CD4-positive, alpha-beta T cell treated with Interleukin-4 for 4 hours (primary cell): ENCODE data around the gene PES1.
"Not testable (repeated sequence)": the region's sequence is repeated elsewhere in the genome, so short reads cannot be mapped to it uniquely, and the experiment has no call there.

Experiments used
- DNase-seq: peaks from one replicate; pipeline ENCODE4 v3.0.0-alpha.2; 2020

Gene PES1

GRCh38 chr22:30607939-30608338, 16.2 kb upstream of the PES1 start:
- DNase-seq, result no peak

- DNase-seq, result no peak
These were observed 15.7 kb upstream of the PES1 start for GRCh38 chr22:30607300-30607930.

- peak; percentile 19 for DNase-seq
These were observed 15.0 kb upstream of the PES1 start, which contains the start of gene TCN2 for GRCh38 chr22:30606455-30607299. Gene TCN2 (plus strand): TSS chr22:30607174. CDS start chr22:30607332, 158 bp downstream.

GRCh38 chr22:30605449-30606110, 13.9 kb upstream of the PES1 start:
- peak; percentile 38 for DNase-seq

GRCh38 chr22:30604723-30605122, 13.0 kb upstream of the PES1 start:
- no peak for DNase-seq

- no peak for DNase-seq
These were observed 12.1 kb upstream of the PES1 start for GRCh38 chr22:30603801-30604200.

DNA sequence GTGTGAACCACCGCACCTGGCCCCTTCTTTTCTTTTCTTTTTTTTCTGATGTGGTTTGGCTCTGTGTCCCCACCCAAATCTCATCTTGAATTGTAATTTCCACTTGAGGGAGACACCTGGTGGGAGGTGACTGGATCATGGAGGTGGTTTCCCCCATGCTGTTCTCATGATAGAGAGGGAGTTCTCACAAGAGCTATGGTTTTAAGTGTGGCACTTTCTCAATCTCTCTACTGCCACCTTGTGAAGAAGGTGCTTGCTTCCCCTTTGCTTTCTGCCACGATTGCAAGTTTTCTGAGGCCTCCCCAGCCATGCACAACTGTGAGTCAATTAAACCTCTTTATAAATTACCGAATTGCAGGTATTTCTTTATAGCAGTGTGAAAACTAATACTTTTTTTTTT, 10.3 kb upstream of the PES1 start:
- DNase-seq, result peak; percentile 27

- no peak for DNase-seq
These were observed 9.8 kb upstream of the PES1 start for GRCh38 chr22:30601464-30601863.

DNA sequence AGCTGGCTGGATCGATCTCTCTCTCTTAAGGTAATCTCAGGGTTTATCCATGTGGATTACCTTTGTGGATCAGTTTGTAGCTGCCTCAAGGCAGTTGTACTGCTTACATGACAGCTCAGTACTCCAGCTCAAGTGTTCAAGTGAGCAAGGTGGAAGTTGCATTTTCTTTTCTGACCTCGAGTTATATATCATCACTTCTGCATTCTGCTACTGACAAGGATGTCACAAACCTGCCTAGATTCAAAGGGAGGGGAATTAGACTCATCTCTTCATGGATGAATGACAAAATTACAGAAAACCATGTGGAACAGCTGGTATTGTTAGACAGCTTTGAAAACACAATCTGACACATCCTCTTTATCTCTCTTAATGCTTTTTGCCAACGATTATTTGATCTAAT, 9.2 kb upstream of the PES1 start:
- DNase-seq, result no peak

DNA sequence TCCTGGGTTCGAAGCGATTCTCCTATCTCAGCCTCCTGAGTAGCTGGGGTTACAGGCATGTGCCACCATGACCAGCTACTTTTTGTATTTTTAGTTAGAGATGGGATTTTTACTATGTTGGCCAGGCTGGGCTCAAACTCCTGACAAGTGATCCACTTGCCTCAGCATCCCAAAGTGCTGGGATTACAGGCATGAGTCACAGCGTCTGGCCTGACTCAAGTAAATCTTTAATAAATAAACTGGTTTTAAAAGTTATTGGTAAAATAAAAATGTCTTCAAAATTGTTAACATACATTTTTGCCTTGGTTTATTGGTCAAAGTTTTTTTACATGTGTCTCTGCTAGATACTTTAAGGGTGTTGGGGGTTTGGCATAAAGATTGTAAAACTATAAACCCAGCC, 7.3 kb upstream of the PES1 start:
- no peak for DNase-seq

DNA sequence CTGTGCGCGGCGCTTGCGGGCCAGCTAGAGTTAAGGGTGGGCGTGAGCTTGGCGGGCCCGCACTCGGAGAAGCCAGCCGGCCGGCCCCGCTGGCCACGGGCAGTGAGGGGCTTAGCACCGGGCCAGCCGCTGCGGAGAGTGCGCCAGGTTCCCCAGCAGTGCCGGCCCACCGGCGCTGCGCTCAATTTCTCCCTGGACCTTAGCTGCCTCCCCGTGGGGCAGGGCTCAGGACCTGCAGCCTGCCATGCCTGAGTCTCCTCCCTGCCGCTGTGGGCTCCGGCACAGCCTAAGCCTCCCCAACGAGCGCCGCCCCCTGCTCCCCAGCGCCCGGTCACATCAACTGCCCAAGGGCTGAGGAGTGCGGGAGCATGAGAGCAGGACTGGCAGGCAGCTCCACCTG, 5.2 kb upstream of the PES1 start:
- no peak for DNase-seq

GRCh38 chr22:30596199-30596598, 4.5 kb upstream of the PES1 start:
- no peak for DNase-seq

DNA sequence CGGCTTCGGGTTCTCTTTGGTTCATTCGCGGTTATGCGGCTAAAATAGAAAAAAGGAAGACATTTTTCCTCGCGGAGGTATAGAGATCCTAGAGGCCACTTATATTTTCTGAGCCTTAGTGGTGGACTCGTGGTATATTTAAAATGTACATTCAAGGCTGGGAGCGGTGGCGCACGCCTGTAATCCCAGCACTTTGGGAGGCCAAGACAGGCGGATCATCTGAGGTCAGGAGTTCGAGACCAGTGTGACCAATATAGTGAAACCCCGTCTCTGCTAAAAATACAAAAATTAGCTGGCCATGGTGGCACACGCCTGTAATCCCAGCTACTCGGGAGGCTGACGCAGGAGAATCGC, 627 bp upstream of the PES1 start:
- DNase-seq, result not testable (repeated sequence)

- no peak for DNase-seq
These were observed 521 bp downstream of the PES1 start for GRCh38 chr22:30591191-30591587.

GRCh38 chr22:30586414-30586813, 5.3 kb downstream of the PES1 start:
- DNase-seq, result no peak

DNA sequence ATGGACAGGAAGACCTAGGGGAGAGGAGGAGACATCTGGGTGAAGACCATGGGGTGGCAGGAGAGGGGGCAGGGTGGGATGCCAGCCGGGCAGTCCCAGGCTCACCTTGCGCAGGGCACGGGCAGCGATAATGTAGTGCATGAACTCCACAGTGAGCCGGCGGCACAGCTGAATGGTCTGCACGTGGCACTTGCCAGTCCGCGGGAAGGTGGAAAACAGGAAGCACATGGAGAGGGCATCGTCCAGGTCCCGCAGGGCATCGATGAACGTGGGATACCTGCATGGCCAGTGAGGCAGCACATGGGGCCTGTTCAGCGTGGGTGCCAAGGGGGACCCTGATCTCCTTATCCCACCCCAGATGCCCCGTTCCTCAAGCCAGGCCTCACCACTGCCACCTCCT, 7.3 kb downstream of the PES1 start:
- no peak for DNase-seq

DNA sequence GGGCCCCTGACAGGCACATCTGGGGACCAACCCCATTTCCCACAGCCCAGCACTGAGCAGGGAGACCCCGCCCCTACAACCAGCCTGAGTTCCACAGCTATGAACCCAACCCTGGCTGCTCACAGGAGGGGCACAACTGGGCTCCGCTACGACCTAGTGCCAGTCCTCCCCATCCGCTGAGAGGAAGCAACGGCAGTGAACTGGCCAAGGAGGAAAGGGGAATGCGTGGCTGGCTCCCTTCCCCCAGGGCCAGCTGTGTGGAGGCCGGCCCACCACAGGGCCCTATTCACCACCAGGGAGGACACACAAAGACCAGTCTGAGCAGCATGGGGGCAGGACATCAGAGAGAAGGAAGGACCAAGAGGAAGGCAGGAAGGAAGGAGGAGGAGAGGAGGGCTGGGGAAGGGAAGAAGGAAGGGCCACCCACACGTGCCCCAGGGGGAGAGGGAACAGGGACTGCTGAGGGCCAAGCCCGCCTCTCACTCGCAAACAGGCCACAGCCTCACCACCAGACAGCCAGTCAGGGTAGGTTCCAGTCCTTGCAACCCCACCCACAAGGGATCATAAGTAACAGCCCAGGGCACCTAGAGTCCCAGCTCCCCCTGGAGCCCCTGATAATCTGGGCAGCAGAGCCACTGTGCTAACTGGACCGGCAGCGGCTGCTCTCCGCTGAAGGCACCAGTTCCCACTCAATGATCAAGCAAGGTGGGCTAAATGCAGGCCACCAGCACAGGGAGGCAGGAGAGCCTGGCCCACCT, 8.7 kb downstream of the PES1 start:
- no peak for DNase-seq

- no peak for DNase-seq
These were observed 9.7 kb downstream of the PES1 start for GRCh38 chr22:30582051-30582450.

DNA sequence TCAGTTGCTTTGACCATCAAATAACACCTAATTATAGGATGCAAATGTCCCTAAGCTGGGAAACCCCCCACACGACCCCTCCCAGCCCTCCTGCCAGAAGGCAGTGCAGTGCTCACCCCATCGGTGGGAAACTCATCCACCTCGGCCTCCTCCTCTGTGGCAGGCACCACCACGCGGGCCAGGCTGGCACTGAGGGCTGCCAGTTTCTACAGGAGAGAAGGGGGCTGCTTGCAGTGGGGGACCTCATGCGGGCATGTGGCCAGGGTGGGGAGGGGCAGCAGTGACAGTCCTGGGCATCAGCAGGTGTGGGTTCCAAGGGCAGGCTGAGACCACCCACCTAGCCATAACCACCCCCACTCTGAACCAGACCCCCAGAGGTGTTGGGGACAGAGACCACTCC, 10.8 kb downstream of the PES1 start:
- DNase-seq, result no peak

GRCh38 chr22:30578481-30578880, 13.2 kb downstream of the PES1 start:
- no peak for DNase-seq

DNA sequence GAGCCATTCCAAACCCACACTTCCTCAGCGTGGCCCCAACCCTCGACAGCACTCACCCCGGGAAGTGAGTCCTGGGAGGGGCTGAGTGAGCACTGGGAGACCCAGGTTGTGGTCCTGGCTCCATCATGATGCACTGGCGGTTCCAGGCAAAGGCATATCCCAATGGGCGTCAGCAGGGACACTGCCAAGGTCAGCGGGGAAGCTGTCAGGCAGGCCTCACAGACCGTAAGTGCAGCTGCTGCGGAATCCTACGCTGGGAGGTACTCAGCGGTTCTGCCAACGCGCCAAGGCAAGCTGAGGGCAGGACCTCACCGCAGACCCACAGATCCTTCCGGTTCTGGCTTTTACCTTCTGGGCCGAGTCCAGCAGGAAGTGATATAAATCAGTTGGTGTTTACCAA, 15.9 kb downstream of the PES1 start:
- DNase-seq, result no peak

GRCh38 chr22:30574997-30575671, 16.6 kb downstream of the PES1 start:
- no peak for DNase-seq
